Transverse colon (tissue), 4 donors: ENCODE results near the gene SYNGR1. TPM values are rescaled to one million over a fixed set of nuclear protein-coding genes. Genes with fewer than 3 reads are reported as not detected.

ENCODE experiments used
- DNase-seq: peaks from one replicate; pipeline ENCODE4 v3.0.0-alpha.2; 2019
- H3K27ac ChIP-seq, 4 donors: fragments of 200-600 bp; sonication (generic); 2 replicates each; pipeline ENCODE4 v1.5.1; 2016 to 2018; ENCODE audit warnings: inconsistent platforms in 4 of 4
- H3K27me3 ChIP-seq: fragments of 200-600 bp; sonication (generic); 2 replicates; pipeline ENCODE4 v1.5.1; 2017; ENCODE audit warnings: inconsistent platforms
- H3K36me3 ChIP-seq, 4 donors: fragments of 200-600 bp; sonication (generic); 2 replicates each; pipeline ENCODE4 v1.5.1; 2017 to 2019; ENCODE audit warnings: inconsistent platforms in 4 of 4
- H3K4me1 ChIP-seq, 4 donors: fragments of 200-600 bp; sonication (generic); 2 replicates each; pipeline ENCODE4 v1.5.1; 2017 to 2020; ENCODE audit warnings: inconsistent platforms in 4 of 4
- H3K4me3 ChIP-seq, 4 donors: fragments of 200-600 bp; sonication (generic); 1 replicate in 1 of 4; 2 replicates in 3 of 4; pipeline versions ENCODE4 v1.5.1 to v1.6.1; 2017 to 2019; ENCODE audit warnings: inconsistent platforms in 4 of 4
- H3K9me3 ChIP-seq, 2 donors: fragments of 200-600 bp; sonication (generic); 2 replicates each; pipeline ENCODE4 v1.5.1; 2017 to 2019; ENCODE audit warnings: inconsistent platforms in 2 of 2
- CTCF ChIP-seq, 5 experiments: fragments of 200-600 bp in 3 of 5; fragments of 450-650 bp in 2 of 5; sonication (generic) in 3 of 5; IDR thresholded peaks; 1 replicate in 2 of 5; 2 replicates in 3 of 5; pipeline ENCODE4 v1.5.1; 2016 to 2017; ENCODE audit warnings: antibody characterized with exemption in 5 of 5, inconsistent platforms in 3 of 5, mild to moderate bottlenecking in 2 of 5, moderate library complexity in 1 of 5
- EP300 ChIP-seq: sonication (generic); formaldehyde crosslinking; IDR thresholded peaks from one replicate; pipeline ENCODE4 v1.6.1; 2017; ENCODE audit warnings: antibody characterized with exemption, low read depth
- POLR2A ChIP-seq: fragments of 450-650 bp; IDR thresholded peaks from one replicate; pipeline ENCODE4 v1.6.1; 2016; ENCODE audit warnings: antibody characterized with exemption, mild to moderate bottlenecking, moderate library complexity
- POLR2AphosphoS5 ChIP-seq, 3 donors: sonication (generic); formaldehyde crosslinking; IDR thresholded peaks; one replicate each; pipeline ENCODE4 v1.6.1; 2016; ENCODE audit warnings: antibody characterized with exemption in 3 of 3
- WGBS, 2 donors: methylation state at CpG; one replicate each; pipeline ENCODE4 v1.1.5; 2018; ENCODE audit warnings: low coverage in 1 of 2; 5-methylcytosine and 5-hydroxymethylcytosine counted together
- in situ Hi-C, 4 donors: fragments of 200-750 bp; cut with MboI; loops; one replicate each; pipeline versions ENCODE4 v1.15.0 to v1.15.1; 2017; ENCODE audit warnings: low sequenced_read_pairs in 3 of 4, low pct_ligation_motif_present in 1 of 4, low pct_unique_long_range_greater_than_20kb in 1 of 4
- intact Hi-C: fragments of 100-400 bp; cut with DNase I; formaldehyde crosslinking; loops from one replicate; pipeline ENCODE4 v1.15.1; 2023; ENCODE audit warnings: low total_unique reads
- total RNA-seq, 4 donors: library from RNA; depleted of rRNA; stranded (reverse); fragments of >200 nt; gene quantifications; one replicate each; pipeline ENCODE4 v1.1.0, GENCODE V29; 2016

SYNGR1 gene
- total RNA-seq, 4 donors from 2014 or later, result 6.7 to 10.5 (median 8.0) TPM

DNA sequence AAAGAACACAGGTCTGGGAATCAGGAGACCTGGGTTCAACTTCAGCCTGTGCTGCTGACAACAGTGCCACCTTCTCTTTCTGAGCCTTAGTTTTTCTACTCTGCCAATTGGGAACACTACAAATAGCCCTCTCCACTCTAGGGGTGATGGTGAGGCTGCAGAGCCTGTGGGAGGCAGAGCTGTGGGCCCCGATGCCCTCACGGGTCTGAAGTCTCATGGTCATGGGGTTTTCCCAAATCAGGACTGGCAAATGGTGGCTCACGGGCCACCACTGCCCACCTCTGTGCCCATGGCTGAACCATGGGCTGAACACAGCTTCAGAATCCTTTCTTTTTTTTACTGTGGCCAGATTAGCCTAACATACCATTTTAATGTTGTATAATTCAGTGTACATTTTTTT lies 19.8 kb downstream of the SYNGR1 start:
- TF ChIP-seq POLR2AphosphoS5 (IDR thresholded peaks at IDR 0.05) (no peak), EP300 (no peak), POLR2A (no peak), CTCF (IDR thresholded peaks at IDR 0.05) (no peak)
- intact Hi-C loops (no loop called here), in situ Hi-C loops (no loop called here)
- Histone ChIP-seq H3K4me3 (no peak overlapping the region), H3K36me3 (no peaks in the 10 kb centered on the region), H3K27ac (no peak overlapping the region), H3K9me3 (no peaks in the 10 kb centered on the region), H3K27me3 (no peaks in the 10 kb centered on the region), H3K4me1 (peaks cover 0 to 4% (median 0%) of the 10 kb centered on the region in 4 donors)
- WGBS, 2 donors, result 40 to 87% methylated on average over 2 to 3 of the region's 3 CpGs
- DNase-seq, result no peak

GRCh38 chr22:39371732-39372131 lies 21.9 kb downstream of the SYNGR1 start:
- in situ Hi-C loops, result no loop called here
- Histone ChIP-seq H3K27me3 (no peaks in the 10 kb centered on the region), H3K9me3 (no peaks in the 10 kb centered on the region), H3K4me3 (no peak overlapping the region), H3K36me3 (no peaks in the 10 kb centered on the region), H3K4me1 (no peaks in the 10 kb centered on the region), H3K27ac (no peak overlapping the region)
- intact Hi-C loops, result no loop called here
- TF ChIP-seq POLR2A (no peak), POLR2AphosphoS5 (IDR thresholded peaks at IDR 0.05) (no peak), CTCF (IDR thresholded peaks at IDR 0.05) (no peak), EP300 (no peak)
- WGBS, 2 donors, result 92% methylated on average over 2 of the region's 2 CpGs; no CpG with 5 or more reads in 1 of the 2 donors
- no peak for DNase-seq

GRCh38 chr22:39374191-39374590 lies 24.4 kb downstream of the SYNGR1 start:
- H3K4me1 ChIP-seq, result no peaks in the 10 kb centered on the region

DNA sequence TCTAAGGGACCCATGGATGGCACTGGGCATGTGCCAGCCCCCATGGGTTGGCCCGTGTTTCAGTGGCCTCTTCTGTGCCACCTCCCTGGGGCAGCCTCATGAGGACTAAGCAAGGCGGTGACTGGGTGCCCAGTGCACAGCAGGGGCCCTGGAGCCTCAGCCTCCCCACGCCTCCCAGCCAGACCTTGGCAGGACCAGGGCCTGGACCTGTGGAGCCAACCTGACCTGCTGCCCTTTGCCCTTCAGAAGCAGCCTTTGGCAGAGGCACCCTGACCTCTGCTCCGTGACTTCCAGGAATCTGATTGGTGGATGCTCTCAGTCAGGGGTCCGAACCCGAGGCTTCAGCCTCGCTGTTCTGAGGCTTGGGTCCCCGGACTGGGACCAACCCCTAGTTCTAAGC lies 25.0 kb downstream of the SYNGR1 start:
- no peak for TF ChIP-seq EP300
- TF ChIP-seq POLR2A, result no peak
- TF ChIP-seq POLR2AphosphoS5 (IDR thresholded peaks at IDR 0.05), result no peak
- TF ChIP-seq CTCF (IDR thresholded peaks at IDR 0.05), result no peak
- intact Hi-C loops, result no loop called here

More at GRCh38 chr22:39374191-39374590, 24.4 kb downstream of the SYNGR1 start:
- no peak for DNase-seq
- in situ Hi-C loops (no loop called here), intact Hi-C loops (no loop called here)
- Histone ChIP-seq H3K36me3 (no peaks in the 10 kb centered on the region), H3K27ac (no peak overlapping the region), H3K27me3 (no peaks in the 10 kb centered on the region), H3K4me3 (no peak overlapping the region), H3K9me3 (no peaks in the 10 kb centered on the region)
- 91% methylated on average over 22 of the region's 24 CpGs; no CpG with 5 or more reads in 1 of the 2 donors for WGBS, 2 donors
- TF ChIP-seq POLR2AphosphoS5 (IDR thresholded peaks at IDR 0.05), result no peak
- no peak for TF ChIP-seq POLR2A
- no peak for TF ChIP-seq CTCF (IDR thresholded peaks at IDR 0.05)
- TF ChIP-seq EP300, result no peak

More for the DNA sequence above, 25.0 kb downstream of the SYNGR1 start:
- WGBS, 2 donors, result 87% methylated on average over 6 of the region's 8 CpGs; no CpG with 5 or more reads in 1 of the 2 donors
- Histone ChIP-seq H3K9me3 (no peaks in the 10 kb centered on the region), H3K27me3 (no peaks in the 10 kb centered on the region), H3K36me3 (no peaks in the 10 kb centered on the region), H3K27ac (no peak overlapping the region), H3K4me1 (no peaks in the 10 kb centered on the region), H3K4me3 (no peak overlapping the region)
- no peak for DNase-seq
- in situ Hi-C loops, result no loop called here
